ENCODE results near the gene RACGAP1. TPM values are rescaled to one million over a fixed set of nuclear protein-coding genes. Genes with fewer than 3 reads are reported as not detected.

The RACGAP1 gene
- total RNA-seq, 1 donor = 69.1 TPM

DNA sequence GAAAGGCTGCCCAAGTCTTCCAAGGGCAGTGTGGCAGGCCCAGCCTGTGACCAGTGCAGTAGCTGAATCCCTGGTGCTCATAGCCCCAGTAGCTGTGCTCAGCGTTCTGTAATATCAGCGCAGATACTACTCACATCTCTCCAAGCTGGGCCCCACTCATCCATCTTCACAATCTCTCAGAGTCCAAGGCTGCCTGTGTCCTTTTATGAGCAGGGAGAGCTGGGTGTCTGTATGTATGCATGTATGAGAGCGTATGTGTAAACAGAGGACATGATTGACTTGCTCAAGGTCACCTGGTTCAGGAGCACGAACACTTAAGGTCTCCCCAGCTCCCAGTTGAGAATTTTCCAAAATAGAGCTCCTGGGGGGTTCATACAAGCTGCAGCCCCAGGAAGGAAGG, 47.2 kb downstream of the RACGAP1 start:
- TF ChIP-seq, protein P1, sequence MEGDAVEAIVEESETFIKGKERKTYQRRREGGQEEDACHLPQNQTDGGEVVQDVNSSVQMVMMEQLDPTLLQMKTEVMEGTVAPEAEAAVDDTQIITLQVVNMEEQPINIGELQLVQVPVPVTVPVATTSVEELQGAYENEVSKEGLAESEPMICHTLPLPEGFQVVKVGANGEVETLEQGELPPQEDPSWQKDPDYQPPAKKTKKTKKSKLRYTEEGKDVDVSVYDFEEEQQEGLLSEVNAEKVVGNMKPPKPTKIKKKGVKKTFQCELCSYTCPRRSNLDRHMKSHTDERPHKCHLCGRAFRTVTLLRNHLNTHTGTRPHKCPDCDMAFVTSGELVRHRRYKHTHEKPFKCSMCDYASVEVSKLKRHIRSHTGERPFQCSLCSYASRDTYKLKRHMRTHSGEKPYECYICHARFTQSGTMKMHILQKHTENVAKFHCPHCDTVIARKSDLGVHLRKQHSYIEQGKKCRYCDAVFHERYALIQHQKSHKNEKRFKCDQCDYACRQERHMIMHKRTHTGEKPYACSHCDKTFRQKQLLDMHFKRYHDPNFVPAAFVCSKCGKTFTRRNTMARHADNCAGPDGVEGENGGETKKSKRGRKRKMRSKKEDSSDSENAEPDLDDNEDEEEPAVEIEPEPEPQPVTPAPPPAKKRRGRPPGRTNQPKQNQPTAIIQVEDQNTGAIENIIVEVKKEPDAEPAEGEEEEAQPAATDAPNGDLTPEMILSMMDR (IDR thresholded peaks at IDR 0.05; ENCODE audit: insufficient read depth, low read depth, low read length) = no peak
- H3K4me3 ChIP-seq (ENCODE audit: low read depth, low read length) = no peak overlapping the region
- DNase-seq (ENCODE audit: low read depth) = no peak

DNA sequence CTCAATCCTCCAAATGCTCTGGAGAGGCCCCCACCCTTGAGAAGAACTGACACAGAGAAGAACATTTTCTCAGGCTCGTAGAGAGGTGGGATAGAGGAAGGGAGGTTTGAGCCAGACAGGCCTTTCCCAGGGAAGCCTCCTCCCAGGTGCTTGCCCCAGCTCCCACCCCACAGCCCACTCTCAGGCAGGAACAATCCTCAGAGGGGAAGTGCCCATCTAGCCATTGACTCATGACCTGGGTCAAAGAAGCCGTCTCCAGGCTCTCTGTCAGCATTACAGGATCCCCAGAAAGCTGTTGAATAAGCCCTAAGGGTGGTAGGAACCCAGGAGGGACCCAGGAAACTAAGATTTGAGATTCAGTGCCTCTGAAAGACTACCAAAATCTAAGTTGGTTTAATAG, 48.7 kb downstream of the RACGAP1 start:
- TF ChIP-seq, protein P1 (IDR thresholded peaks at IDR 0.05; ENCODE audit: insufficient read depth, low read depth, low read length) = no peak
- no peak overlapping the region for H3K4me3 ChIP-seq (ENCODE audit: low read depth, low read length)
- no peak for DNase-seq (ENCODE audit: low read depth)

DNA sequence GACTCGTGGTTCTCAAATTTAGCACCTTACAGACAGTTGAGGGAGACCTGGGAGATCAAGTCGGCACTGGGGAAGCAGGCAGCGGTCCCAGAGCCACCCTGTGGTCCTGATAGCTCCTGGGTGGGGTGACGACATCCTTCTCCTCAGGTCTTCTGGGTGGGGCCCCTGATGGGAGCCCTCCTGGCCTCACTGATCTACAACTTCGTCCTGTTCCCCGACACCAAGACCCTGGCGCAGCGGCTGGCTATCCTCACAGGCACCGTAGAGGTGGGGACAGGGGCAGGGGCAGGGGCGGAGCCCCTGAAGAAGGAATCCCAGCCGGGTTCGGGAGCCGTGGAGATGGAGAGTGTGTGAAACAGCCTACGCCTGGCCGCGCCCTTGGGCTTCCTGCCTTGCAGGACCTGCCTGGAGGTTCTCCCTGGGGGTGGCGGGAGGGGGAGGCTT, 50.0 kb downstream of the RACGAP1 start:
- H3K4me3 ChIP-seq (ENCODE audit: low read depth, low read length) = no peak overlapping the region
- TF ChIP-seq, protein P1 (IDR thresholded peaks at IDR 0.05; ENCODE audit: insufficient read depth, low read depth, low read length) = no peak
- DNase-seq (ENCODE audit: low read depth) = no peak

DNA sequence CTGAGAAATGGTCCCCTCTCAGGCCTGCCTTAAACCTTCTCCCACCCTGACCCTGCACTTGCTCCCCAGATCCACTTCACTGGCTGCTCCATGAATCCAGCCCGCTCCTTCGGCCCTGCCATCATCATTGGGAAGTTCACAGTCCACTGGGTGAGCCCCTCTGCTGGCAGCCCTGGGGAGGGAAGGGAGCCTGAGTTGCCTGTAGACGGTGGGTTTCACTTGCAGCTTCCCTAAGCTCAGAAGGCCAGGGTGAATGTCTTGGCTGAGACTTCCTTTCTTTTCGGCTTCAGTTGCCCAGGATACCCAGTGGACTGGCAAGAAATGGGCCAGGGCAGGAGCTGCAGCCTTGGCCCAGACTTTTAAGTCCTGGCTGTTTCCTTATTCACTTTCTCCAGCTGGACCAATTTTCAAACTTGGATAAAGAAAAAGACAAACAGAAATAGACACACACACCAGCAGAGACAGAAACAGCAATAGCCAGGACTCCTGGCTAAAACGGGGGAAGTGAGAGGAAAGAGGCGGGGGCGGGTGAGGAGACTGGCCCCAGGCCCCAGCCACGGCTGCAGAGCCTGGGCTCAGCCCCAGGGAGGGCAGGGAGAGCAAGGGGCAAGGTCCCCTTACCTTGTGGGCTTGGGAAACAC, 50.5 kb downstream of the RACGAP1 start:
- TF ChIP-seq, protein P1 (IDR thresholded peaks at IDR 0.05; ENCODE audit: insufficient read depth, low read depth, low read length) = no peak
- no peak for DNase-seq (ENCODE audit: low read depth)

DNA sequence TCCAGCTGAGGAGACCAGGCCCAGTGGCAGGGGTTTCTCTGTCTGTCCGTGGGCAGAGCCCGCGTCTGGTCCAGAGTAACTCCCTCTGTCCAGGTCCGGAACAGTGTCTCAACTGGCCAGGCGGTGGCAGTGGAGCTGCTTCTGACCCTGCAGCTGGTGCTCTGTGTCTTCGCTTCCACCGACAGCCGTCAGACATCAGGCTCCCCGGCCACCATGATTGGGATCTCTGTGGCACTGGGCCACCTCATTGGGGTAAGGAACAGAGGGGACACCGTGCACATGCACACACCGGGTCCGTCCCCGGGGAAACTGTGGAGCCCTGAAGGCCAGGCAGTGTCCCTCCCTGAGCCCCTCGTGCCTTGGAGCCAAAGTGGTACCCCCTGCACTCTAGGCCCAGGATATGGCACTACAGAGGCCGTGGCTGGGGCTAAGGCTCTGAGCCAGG, 51.0 kb downstream of the RACGAP1 start:
- no peak overlapping the region for H3K4me3 ChIP-seq (ENCODE audit: low read depth, low read length)
- DNase-seq (ENCODE audit: low read depth) = peak; percentile 77
- TF ChIP-seq, protein P1 (IDR thresholded peaks at IDR 0.05; ENCODE audit: insufficient read depth, low read depth, low read length) = peak; percentile 82

More for the DNA sequence above, 50.5 kb downstream of the RACGAP1 start:
- H3K4me3 ChIP-seq (ENCODE audit: low read depth, low read length) = no peak overlapping the region

DNA sequence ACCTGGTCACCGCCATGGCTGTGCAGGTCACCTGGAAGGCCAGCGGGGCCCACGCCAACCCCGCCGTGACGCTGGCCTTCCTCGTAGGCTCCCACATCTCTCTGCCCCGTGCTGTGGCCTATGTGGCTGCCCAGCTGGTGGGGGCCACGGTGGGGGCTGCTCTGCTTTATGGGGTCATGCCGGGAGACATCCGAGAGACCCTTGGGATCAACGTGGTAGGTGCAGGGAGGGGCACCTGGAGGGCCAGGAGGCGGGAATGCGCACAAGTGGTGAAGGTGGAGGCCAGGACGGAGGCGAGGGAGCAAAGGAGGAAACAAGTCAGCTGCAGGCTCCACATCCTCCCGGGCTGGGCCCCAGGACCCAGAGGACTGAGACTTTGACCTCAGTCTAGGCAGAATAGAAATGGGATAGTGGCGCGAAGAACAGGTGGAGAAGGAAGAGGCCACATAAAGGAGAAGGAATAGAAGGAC, 51.9 kb downstream of the RACGAP1 start:
- DNase-seq (ENCODE audit: low read depth) = no peak
- no peak overlapping the region for H3K4me3 ChIP-seq (ENCODE audit: low read depth, low read length)
- TF ChIP-seq, protein P1 (IDR thresholded peaks at IDR 0.05; ENCODE audit: insufficient read depth, low read depth, low read length) = no peak
